Adrenal gland (tissue), 12 donors: ENCODE measurements around the gene RIBC2. TPM values are rescaled to one million over a fixed set of nuclear protein-coding genes. Genes with fewer than 3 reads are reported as not detected.

Source experiments
- DNase-seq, 7 donors: peaks; one replicate each; pipeline ENCODE4 v3.0.0-alpha.2; 2019 to 2020
- H3K27ac ChIP-seq, 5 donors: fragments of 200-600 bp; sonication (generic) in 4 of 5; 1 replicate in 3 of 5; 2 replicates in 2 of 5; pipeline versions ENCODE4 v1.5.1 to v1.8.0; 2016 to 2020; ENCODE audit warnings: mild to moderate bottlenecking in 1 of 5
- H3K27me3 ChIP-seq: fragments of 200-600 bp; 2 replicates; pipeline ENCODE4 v1.8.0; 2021
- H3K36me3 ChIP-seq, 2 donors: fragments of 200-600 bp; replicated peaks in 1 of 2; 1 replicate in 1 of 2; 2 replicates in 1 of 2; pipeline versions ENCODE4 v1.5.1 to v1.8.0; 2018 to 2022
- H3K4me1 ChIP-seq, 2 donors: fragments of 200-600 bp; replicated peaks in 1 of 2; 1 replicate in 1 of 2; 2 replicates in 1 of 2; pipeline versions ENCODE4 v1.5.1 to v1.8.0; 2018 to 2021
- H3K4me3 ChIP-seq, 4 donors: fragments of 200-600 bp; sonication (generic) in 3 of 4; one replicate each; pipeline ENCODE4 v1.5.1; 2016 to 2018
- H3K9me3 ChIP-seq, 3 donors: fragments of 200-600 bp; sonication (generic) in 1 of 3; replicated peaks in 1 of 3; 1 replicate in 2 of 3; 2 replicates in 1 of 3; pipeline versions ENCODE4 v1.5.1 to v1.8.0; 2016 to 2021
- POLR2A ChIP-seq, 2 donors: fragments of 450-650 bp; IDR thresholded peaks; one replicate each; pipeline ENCODE4 v1.6.1; 2017; ENCODE audit warnings: antibody characterized with exemption in 2 of 2, mild to moderate bottlenecking in 2 of 2, moderate library complexity in 1 of 2
- WGBS, 4 donors: extraction: QIAGEN DNeasy Blood & Tissue Kit in 2 of 4; methylation state at CpG; one replicate each; pipeline versions ENCODE4 v1.1.5 to v1.1.7; 2013 to 2017; 5-methylcytosine and 5-hydroxymethylcytosine counted together
- intact Hi-C, 2 donors: fragments of 100-400 bp; cut with DNase I; formaldehyde crosslinking; loops; one replicate each; pipeline versions ENCODE4 v1.14.1 to v1.15.0; 2022 to 2023
- polyA plus RNA-seq, 3 donors: library from polyadenylated mRNA; stranded (reverse); fragments of 200-250 nt in 2 of 3; fragments of 350-450 nt in 1 of 3; fragmentation: Illumina TruSeq in 1 of 3; extraction: RNeasy Lipid Tissue Mini Kit (QIAGEN cat#74804) in 1 of 3; gene quantifications; one replicate each; pipeline ENCODE4 v1.2.3, GENCODE V29; 2013 to 2014
- total RNA-seq, 9 donors: library from RNA; depleted of rRNA in 4 of 9; stranded (reverse); fragments of >200 nt in 4 of 9; fragments of 120-200 nt in 1 of 9; fragmentation: NEBNext Ultra II Directional in 1 of 9; extraction: Animal tissue kit (Norgen Biotek cat#: 25700) in 1 of 9; gene quantifications; one replicate each; pipeline versions ENCODE4 v1.1.0 to v1.2.4, GENCODE V29; 2013 to 2023
- TF ChIP-seq, protein P1 (sequence below), 6 experiments: fragments of 450-650 bp in 4 of 6; fragments of 200-600 bp in 2 of 6; sonication (generic) in 1 of 6; IDR thresholded peaks; 1 replicate in 5 of 6; 2 replicates in 1 of 6; pipeline versions ENCODE4 v1.5.1 to v1.8.0; 2016 to 2021; ENCODE audit warnings: antibody characterized with exemption in 6 of 6, mild to moderate bottlenecking in 2 of 6, moderate library complexity in 1 of 6
- donor health status: healthy with polysubstance abuse.
- donor health status: Bipolar disorder and iron deficiency.
- donor health status: DM: yes; HTN: yes; CAD: no.
- donor health status: DM: no; HTN: no; CAD: no.
- donor health status: DM: no; HTN: no; CAD: no.
- donor health status: DM: yes; HTN: yes; CAD: no.

The RIBC2 gene
- total and polyA plus RNA-seq, 12 donors, result 0.14 to 1.3 (median 0.33) TPM; not detected in 2

DNA sequence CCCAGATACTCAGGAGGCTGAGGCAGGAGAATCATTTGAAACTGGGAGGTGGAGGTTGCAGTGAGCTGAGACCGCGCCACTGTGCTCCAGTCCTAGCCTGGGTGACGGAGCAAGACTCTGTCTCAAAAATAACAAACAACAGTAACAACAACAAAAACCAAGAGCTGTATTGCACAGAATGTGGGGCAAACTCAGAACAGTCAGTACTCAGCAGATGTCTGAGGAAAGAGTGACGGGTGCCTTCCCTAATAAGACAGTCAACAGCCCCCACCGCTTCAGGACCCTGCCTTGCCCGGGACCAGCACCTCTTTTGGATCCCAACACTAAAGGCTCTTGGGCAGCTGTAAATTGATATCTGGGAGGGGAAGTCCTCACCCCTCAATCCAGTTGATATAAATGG lies 40.3 kb downstream of the RIBC2 start:
- Histone ChIP-seq H3K4me1 (no peaks in the 10 kb centered on the region), H3K9me3 (no peaks in the 10 kb centered on the region), H3K36me3 (no peaks in the 10 kb centered on the region), H3K4me3 (no peak overlapping the region), H3K27ac (peak overlapping the region in 1 of 5 donors; percentile 84), H3K27me3 (no peaks in the 10 kb centered on the region)
- no peak for TF ChIP-seq POLR2A (IDR thresholded peaks at IDR 0.05)
- TF ChIP-seq, protein P1, sequence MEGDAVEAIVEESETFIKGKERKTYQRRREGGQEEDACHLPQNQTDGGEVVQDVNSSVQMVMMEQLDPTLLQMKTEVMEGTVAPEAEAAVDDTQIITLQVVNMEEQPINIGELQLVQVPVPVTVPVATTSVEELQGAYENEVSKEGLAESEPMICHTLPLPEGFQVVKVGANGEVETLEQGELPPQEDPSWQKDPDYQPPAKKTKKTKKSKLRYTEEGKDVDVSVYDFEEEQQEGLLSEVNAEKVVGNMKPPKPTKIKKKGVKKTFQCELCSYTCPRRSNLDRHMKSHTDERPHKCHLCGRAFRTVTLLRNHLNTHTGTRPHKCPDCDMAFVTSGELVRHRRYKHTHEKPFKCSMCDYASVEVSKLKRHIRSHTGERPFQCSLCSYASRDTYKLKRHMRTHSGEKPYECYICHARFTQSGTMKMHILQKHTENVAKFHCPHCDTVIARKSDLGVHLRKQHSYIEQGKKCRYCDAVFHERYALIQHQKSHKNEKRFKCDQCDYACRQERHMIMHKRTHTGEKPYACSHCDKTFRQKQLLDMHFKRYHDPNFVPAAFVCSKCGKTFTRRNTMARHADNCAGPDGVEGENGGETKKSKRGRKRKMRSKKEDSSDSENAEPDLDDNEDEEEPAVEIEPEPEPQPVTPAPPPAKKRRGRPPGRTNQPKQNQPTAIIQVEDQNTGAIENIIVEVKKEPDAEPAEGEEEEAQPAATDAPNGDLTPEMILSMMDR (IDR thresholded peaks at IDR 0.05), result no peak
- DNase-seq, result no peak
- 86 to 92% (median 87%) methylated on average over 6 of the region's 6 CpGs for WGBS, 4 donors
- intact Hi-C loops, result no loop called here

DNA sequence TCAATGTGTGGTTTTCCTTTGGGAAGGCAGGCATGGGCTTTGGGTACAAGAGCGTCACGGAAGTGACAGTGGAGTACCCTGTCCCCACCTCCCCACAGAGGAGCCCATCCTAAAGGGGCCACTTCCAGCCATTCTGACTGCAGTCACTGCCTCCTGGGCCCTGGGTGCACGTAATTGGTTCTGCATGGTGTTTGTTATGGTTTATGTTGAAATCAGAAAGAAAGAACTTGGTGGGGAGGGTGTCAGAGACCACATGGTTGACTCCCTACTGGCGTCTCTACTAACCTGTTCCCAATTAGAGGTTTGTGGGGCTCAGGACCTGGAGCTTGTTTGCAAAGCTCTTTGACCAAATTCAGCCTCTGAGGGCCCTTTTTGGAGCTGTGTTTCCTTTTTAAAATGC lies 40.8 kb downstream of the RIBC2 start:
- Histone ChIP-seq H3K4me3 (no peak overlapping the region), H3K9me3 (no peaks in the 10 kb centered on the region), H3K27ac (no peak overlapping the region), H3K36me3 (no peaks in the 10 kb centered on the region), H3K27me3 (no peaks in the 10 kb centered on the region), H3K4me1 (no peaks in the 10 kb centered on the region)
- no peak for DNase-seq
- TF ChIP-seq, protein P1 (IDR thresholded peaks at IDR 0.05), result no peak
- TF ChIP-seq POLR2A (IDR thresholded peaks at IDR 0.05), result no peak
- intact Hi-C loops, result no loop called here
- 68 to 86% (median 70%) methylated on average over 4 of the region's 4 CpGs for WGBS, 4 donors

DNA sequence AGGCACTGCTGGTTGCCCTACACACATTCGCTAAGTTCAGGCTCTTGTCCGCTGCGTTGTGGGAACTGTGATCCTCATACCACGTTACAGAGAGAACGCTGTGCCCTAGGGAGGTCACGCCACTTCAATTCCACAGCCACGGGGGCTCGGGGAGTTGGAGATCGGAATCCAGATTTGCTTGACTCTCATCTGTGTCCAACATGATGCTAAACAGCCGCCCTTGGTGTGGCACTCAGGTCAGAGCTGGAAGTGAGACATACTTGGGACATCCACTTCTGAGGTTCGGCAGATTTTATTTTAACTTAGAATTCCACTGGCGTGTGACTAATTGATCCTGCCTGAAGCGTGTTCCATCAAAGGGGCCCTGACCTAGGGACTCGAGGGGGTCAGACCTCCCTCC lies 41.7 kb downstream of the RIBC2 start:
- TF ChIP-seq POLR2A (IDR thresholded peaks at IDR 0.05), result no peak
- TF ChIP-seq, protein P1 (IDR thresholded peaks at IDR 0.05), result no peak
- no peaks in the 10 kb centered on the region for H3K36me3 ChIP-seq
- H3K27ac ChIP-seq, result no peak overlapping the region
- DNase-seq, result no peak
- no peaks in the 10 kb centered on the region for H3K4me1 ChIP-seq
- H3K9me3 ChIP-seq, result no peaks in the 10 kb centered on the region
- WGBS, 4 donors, result 70 to 76% (median 72%) methylated on average over 12 to 14 of the region's 14 CpGs
- intact Hi-C loops, result no loop called here
- no peaks in the 10 kb centered on the region for H3K27me3 ChIP-seq
- no peak overlapping the region for H3K4me3 ChIP-seq

DNA sequence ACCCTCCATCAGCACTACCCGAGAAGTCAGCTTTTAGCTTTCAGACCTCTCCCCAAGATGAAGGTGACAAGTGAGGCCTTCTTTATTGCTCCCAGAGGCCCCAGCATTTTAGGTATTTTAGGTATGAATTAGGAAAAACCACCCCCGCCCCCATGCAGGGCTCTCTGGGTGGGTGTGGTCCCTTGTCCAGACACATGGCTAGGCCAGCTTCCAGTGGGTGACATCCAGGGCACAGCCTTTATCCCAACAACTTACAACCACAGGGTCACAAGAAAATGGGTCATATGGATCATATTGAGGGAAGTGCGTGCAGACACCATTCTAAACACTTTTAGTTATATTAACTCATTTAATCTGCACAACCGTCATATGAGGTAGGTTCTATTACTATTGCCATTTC lies 42.1 kb downstream of the RIBC2 start:
- H3K9me3 ChIP-seq, result no peaks in the 10 kb centered on the region
- TF ChIP-seq POLR2A (IDR thresholded peaks at IDR 0.05), result no peak
- TF ChIP-seq, protein P1 (IDR thresholded peaks at IDR 0.05), result no peak
- no peaks in the 10 kb centered on the region for H3K27me3 ChIP-seq
- no peak overlapping the region for H3K4me3 ChIP-seq
- H3K36me3 ChIP-seq, result no peaks in the 10 kb centered on the region
- 76 to 95% (median 88%) methylated on average over 4 of the region's 4 CpGs for WGBS, 4 donors
- no peak for DNase-seq
- intact Hi-C loops, result no loop called here
- H3K4me1 ChIP-seq, result no peaks in the 10 kb centered on the region
- no peak overlapping the region for H3K27ac ChIP-seq
